Activated CD8-positive, alpha-beta memory T cell treated with anti-CD3 and anti-CD28 coated beads for 4 hours (primary cell): Measurements from ENCODE around the gene OAS2.

Experiments
- DNase-seq, 2 donors: peaks; one replicate each; pipeline ENCODE4 v3.0.0-alpha.2; 2020; ENCODE audit warnings: low read depth in 2 of 2

Gene OAS2

DNA sequence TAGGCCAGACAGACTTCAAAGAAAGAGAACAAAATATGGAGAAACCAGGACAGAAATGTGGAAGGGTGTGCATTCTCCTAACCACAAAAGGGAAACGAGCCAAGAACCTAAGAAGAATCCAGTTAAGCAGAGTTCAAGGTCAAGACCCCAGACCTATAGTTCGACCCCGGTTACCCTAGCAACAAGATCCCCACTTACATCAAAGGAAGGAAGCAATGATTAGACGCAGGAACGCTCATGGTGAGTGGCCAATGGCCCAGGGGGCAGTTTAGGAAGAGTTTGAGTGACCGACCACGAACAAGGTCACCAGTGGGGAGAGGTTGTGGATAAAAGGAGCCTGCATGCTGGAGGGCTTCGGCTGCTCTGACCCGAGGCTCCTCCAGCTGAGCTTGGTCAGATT, 36.2 kb downstream of the OAS2 start:
- no peak for DNase-seq

DNA sequence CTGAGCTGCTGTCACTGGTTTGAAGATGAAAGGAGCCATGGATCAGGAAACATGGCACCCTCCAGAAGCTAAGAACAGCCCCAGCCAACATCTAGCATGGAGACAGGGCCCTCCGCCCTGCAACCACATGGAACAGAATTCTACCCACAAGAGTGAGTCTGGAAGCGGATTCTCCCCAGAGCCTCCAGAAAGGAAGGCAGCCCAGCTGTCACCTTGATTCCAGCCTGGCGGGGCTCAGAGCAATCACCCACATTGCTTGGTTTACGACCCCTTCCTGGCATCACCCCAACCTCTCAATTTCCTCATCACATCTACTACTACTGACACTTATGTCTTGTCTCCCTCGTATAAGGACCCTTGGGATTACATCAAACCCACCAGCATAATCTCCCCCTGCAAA, 38.5 kb downstream of the OAS2 start:
- no peak for DNase-seq

DNA sequence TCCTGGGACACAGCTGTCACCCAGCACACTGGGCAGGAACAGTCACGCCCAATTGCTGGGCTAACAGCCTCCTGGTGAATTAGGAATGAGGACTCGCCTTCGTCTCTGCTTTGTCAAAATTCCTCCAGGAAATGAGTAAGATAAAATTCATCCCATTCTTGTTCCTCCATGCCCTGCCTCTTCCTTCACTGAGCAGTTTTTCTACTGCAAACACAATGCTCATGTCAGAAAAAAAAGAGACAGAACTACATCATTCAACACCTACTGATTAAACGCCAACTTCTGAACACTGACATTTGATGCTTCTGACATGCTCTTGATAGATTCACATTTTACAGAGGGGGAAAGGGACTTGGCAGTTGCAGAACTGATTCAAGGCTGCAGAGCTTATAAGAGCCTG, 40.7 kb downstream of the OAS2 start:
- DNase-seq, result no peak

DNA sequence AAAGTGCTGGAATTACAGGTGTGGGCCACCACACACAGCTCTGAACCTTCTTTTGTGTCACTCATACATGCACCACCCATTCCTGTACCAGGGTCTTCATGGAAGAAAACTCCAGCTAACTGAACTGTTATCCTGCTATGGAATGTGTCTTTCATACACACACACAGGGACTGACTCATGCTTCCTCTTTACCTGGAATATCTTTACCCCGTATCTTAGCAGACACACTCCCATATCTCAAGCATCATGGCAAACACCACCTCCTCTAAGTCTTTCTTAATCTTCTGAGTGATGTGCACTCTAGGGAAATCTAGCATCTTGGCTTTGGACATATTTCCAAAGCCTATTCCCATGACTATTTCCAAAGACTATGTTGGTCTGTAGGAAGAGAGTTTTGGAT, 43.2 kb downstream of the OAS2 start:
- DNase-seq, result no peak

DNA sequence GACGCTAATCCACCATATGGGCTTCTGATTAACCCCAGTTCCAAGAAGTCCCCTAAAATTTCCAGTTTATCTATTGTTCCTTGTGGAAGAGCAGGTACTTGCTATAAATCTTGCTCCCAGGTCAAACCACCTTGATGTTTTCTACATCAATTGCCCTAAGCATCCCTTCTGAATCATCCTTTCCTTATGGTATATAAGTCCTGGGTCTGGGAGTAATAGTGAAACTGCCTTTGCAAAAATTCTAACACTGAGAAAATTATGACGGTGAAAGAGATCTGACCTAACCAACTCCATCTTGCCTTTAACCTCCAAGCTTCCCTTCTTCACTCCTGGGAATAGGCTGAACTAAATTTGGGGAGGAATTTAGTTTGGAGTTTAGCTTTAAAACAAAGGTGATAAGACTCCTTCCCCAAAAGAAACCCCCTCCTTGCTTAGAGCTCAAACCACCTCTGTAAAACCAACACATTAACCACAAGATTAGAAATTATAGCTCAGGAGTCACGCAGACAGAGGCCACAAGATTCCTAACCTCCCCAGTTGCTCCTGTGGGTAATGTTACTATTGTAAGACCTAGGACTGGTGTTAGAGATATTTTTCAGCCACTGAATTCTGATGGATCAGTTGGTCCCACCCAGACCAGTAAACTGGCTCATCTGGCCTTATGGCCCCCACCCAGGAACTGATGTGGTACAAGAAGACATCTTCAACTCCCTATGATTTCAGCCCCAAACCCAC, 44.4 kb downstream of the OAS2 start:
- DNase-seq, result no peak

DNA sequence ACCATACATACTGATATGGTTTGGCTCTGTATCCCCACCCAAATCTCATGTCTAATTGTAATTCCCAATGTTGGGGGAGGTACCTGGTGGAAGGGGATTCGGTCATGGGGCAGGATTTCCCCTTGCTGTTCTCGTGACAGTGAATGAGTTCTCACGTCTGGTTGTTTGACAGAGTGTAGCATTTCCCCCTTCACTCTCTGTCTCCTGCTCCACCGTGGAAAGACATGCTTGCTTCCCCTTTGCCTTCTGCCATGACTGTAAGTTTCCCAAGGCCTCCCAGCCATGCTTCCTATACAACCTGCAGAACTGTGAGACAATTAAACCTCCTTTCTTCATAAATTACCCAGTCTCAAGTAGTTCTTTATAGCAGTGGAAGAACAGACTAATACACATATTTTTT, 49.4 kb downstream of the OAS2 start:
- no peak for DNase-seq

DNA sequence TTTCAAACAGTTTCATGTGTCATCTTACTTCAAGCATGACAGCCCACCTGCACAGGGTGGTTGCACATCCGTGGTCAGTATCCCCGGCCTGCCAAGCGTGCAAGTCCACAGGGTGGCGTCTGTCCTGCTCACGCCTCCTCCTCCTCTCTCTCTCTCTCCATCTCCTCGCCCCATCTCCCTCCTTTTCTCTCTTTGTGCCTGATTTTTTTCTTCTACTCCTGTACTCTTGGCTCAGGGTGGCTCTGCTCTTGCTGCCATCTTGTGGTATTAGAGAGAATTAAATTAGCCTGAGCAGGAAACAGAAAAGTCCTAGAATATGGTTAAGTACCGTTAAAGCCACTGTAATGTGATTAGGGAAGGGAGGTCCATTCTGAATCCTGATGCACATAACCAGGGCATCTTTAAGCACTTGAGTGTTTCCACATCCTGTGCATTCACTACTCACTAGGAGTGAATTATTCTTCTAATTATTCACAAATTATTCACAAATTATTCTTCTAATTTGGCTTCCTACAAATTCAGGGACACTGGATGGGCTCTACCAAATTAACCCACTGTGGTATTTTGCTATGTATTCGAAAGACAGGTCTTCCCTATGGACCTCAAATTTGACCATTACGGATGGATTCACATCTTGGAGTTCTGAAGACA, 52.7 kb downstream of the OAS2 start:
- no peak for DNase-seq

DNA sequence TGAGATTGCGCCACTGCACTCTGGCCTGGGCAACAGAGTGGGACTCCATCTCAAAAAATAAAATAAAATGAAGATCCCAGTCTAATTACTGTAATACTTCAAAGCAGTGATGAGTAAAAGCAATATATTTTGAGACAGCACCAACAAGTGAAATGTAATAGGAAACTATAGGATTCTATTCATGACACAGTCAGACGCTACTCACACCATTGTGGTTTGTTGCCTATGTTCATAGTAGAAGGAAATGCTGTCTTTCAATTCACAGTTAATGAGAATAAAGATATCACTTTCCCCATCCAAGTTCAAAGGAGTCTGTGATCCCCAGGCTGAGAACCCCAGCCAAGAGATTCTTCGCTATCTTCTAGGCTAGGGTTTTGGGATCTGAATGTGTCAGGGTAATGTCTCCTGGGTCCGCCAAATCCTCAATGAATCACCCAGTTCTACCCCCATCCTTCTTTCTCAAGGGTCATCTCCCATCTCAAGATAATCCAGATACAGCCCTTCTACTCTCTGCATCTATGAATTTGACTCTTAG, 61.7 kb downstream of the OAS2 start:
- DNase-seq, result no peak

DNA sequence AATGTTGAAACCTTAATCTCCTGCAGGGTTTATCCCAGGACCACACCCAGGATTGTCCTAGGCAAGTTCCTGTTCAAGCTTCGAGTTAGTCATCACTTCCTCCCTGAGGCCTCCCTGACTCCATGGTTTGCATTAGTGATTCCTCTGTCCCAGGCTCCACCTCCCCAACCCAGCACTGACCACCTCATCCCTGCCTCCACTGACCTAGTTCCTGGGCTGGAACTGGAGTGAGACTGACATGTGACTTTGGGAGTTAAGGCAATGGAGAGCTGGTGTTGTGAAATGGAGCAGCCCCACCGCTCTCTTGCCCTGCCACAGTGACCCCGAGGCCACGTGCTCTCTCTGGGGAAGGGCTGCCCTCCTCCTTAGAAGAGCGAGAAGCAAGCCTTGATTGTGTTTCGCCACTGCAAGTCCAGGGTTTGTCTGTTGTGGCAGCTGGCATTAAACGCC, 62.4 kb downstream of the OAS2 start:
- DNase-seq, result no peak

DNA sequence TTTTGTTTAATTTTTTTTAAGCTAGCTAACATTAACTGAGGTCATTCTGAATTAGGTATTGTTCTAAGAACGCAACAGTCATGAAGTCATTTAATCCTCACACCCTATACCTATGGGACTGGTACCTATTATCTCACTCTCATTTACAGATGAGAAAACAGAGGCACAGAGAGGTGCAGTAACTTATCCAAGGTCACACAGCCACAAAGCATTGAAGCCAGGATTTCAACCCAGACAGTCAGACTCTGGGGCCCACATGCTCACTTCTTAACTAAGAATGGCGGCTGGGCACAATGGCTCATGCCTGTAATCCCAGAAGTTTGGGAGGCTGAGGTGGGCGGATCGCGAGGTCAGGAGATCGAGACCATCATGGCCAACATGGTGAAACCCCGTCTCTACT, 63.2 kb downstream of the OAS2 start:
- DNase-seq, result no peak

DNA sequence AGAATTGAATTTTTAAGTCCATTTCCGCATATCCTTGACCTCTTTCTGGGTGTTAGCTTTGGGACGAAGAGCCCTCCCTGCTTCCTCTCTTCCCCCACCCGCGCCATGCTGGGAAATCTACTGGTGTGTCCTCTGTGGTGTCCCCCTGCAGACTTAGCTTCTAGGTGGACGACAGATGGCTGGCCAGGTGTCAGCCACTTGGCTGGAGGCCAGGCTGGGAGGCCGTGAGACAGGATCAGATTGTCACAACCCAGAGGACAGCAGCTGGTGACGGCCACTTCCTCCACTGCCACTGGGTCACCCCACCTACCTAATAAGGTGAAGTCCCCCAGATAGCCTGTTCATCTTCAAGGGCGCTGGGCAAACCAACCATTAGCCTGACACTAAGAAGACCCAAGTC, 64.9 kb downstream of the OAS2 start:
- no peak for DNase-seq

DNA sequence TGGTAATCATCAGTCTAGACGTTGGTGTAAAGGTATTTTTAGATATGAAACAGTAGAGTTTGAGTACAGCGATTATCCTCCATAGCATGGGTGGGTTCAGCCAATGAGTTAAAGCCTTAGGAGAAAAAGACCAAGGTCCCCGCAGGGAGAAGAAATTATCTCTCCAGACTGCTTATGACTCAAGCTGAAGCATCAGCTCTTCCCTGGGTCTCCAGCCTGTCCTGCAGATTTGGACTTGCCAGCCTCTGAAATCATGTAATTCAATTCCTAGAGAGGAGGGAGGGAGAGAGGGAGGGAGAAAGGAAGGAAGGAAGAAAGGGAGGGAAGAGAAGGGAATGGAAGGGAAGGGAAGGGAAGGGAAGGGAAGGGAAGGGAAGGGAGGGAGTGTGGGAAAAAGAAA, 66.2 kb downstream of the OAS2 start:
- no peak for DNase-seq

DNA sequence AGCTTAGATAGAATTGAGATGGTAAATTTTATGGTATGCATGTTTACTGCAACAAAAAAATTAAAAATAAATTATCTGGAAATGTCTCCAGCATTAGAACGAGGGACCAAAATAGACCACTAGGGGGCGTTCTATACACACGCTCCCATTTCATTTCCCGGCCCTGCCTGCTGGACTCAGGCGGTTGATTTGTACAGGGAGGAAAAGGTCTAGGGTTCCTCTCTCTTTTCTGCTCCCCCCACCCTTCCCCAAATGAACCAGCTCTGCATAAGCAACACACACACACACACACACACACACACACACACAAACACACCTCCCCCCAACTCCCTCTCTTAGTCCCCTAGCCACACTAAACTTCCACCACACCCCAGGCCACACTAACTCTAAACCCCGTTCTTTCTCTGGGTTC, 70.4 kb downstream of the OAS2 start:
- peak in 1 of 2 donors; percentile 42 for DNase-seq

DNA sequence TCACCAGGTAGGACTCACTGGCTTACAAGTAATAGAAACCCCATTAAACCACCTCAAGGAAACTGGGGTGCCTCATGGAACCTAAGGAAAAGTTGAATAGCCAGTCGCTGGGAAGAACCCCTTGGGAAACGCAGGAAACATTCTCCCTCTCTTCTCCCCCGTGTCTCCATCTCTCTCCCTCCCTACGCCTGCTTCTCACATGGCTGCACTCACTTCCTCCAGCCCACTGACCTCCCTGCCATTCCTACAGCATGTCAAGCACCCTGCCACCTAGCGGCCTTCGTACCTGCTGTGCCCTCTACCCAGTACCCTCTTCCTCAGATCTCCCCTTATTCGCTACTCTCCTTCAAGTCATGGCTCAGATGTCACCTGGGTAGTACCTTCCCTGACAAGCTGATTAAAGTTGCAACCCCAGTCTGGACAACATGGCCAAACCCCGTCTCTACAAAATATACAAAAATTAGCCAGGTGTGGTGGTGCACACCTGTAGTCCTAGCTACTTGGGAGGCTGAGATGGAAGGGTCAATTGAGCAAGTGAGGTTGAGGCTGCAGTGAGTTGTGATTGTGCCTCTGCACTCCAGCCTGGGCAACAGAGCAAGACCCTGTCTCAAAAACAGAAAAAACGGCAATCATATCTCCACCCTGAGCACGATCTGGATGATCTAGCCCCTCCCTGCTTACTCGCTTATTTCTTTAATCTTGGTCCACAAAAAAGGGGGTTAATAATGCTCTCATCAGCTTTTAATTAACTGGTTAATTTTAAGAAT, 71.8 kb downstream of the OAS2 start:
- no peak for DNase-seq

DNA sequence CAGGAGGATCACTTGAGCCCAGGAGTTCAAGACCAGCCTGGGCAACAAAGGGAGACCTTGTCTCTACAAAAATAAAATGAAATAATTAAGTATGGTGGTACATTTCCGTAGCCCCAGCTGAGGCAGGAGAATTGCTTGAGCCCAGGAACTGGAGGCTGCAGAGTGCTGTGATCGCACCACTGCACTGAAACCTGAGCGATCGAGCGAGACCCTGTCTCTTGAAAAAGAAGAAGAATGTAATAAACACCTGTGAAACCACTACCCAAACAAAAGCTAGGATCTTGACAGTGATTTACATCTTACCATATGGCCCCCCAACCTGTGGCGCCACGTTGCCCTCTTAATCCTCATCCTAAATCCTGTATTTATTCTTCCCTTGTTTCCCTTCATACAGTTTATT, 72.5 kb downstream of the OAS2 start:
- no peak for DNase-seq

DNA sequence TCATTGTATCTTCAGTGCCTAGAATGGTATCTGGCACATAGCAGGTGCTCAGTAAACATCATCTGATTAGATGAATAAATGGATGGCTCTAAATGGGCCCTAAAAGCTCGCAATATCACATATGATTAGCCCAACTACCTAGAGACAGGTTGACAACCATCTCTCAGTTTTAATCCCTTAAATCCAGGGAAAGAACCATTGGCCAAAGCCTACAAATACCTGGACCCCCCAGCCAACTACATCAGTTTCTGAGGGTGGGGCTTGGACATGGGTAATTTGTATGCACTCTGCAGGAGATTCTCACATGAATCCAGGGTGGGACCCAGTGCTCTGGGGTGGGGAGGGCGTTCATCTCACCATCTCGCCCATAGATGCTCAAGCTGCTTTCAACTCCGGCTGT, 73.4 kb downstream of the OAS2 start:
- DNase-seq, result no peak

DNA sequence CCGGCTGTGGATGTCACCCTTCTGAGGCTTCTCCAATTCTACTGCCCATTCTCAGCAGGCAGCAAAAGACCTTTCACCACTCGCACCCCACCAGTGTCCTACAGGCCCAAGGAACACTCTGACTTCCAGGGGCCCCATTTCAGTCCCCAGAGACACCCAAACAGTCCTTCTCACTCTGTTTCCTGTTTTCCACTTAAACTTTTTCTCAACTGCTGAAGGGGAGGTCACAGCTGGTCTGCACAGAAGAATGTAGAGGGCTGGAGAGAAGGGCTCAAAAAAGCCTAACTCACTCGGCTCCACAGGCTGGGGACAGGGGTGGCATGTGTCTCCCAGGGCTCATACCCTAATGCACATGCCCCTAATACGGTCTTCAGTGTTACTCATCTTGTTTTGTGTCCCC, 74.0 kb downstream of the OAS2 start:
- no peak for DNase-seq

DNA sequence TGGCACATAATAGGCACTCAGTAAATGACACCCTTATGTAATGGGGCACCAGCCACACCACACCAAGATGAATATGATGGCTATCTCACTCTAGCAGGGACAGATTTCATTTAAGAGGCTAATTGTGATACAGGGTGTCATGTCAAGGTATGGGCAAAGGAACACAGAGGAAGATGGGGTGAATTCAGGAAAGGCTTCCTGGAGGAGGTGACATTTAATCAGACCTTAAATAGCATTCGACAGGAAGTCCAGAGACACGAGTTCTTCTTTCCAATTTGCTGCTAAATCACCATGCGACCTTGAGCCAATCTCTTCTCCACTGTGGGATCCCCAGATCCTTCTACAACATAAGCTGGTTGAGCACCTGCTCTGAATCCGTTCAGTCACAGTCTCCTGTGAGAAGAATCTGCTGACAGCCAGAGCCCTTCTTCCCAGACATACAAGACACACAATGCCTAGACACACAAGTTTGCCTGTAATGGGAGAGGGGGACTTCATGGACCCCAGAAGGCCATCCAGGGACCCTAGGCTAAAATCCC, 76.7 kb downstream of the OAS2 start:
- no peak for DNase-seq

DNA sequence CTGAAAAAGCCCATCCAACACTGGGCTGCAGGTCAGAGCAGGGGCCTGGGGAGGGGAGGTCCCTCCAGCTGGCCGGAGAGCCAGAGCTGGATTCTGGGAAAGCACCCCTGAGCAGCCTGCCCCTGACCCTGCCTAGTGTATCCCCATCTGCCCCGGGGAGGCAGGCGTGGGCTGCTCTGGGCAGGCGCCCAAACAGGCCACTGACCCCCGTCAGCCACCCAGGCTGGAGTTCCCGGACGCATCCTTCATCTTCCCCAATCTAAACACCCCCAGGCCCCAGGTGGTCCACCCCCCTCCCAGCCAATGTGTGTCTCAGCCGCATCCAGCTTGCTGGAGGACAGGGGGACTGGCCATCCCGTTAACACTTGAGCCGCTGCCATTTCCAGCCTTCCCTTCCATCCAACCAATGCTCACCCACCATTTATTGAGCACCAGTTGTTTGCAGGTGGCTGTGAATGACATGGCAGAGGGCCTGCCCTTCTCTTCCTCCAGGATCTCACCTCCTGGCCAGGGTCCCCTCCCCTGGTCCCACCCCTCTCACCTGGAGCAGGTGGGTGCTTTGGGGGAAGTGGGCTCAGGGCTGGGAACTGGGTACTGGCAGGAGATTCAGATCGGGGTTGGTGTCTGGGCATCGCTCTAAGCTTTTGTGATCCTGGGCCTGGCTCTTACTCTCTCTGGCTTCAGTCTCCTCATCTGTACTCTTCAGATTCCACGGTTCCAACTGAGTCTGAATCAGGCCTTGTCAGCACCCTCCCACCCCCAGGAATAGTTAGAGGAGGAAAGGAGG, 77.5 kb downstream of the OAS2 start:
- DNase-seq, result no peak

DNA sequence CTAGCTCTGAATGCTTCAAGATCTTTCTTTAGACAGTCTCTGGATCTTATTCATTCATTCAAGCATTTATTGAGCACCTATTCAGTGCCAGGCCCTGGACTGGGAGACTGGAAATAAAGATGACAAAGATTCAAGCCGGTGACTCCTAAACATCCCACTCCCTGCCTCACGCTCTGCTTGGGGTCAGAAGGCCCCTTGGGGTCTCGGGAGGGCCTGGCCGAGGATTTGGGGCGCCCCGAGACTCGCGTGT, 78.0 kb downstream of the OAS2 start:
- no peak for DNase-seq

DNA sequence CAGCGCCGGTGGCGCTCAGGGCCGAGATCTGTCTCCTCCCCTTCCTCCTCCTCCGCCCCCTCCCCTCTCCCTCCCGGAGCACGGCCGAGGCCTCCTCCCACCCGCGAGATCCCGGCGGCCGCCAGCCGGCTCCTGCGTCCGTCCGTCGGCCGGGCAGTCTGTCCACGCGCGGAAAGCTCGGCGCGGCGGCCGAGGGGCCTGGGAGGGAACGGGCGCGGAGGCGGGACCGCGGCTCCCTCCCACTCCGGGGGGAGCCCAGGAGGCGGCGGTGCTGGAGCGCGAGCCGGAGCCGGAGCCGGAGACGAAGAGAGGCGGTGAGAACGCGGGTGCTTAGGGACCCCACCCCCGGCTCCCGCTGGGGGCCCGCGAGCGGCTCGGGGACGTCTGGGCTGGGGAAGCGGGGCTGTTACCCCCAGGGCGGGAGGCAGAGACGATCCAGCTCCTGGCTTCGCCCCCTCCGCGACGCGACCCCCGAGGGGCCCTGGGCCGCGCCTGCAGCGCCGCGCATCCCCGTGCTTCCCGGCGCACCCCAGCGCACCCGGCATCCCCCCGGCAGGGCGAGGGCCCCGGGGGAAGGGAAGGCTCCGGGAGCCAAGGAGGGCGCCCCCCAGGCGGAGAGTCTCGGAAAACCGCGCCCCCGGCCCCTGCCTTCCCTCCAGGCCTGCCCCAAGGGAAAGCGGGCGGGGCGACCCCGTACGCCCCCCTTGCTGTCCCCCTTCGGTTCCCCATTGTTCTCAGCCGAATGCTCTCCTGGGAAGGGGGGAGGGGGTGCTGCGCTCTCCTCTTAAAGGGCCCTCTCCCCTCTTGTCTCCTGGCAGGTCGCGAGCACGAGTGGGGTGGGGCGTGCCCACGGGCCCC, 78.5 kb downstream of the OAS2 start, which contains the start of gene DTX1:
DTX1 (plus strand) TSS at position 100 of the 858 bp plus-strand sequence. CDS start 1,463 bp downstream, outside the sequence.
- peak in 1 of 2 donors; percentile 5 for DNase-seq
